ENCODE data around the gene KLC1. TPM values are rescaled to one million over a fixed set of nuclear protein-coding genes. Genes with fewer than 3 reads are reported as not detected.

Gene KLC1
- total RNA-seq, 1 experiment from 2014 or later, result 123 TPM

DNA sequence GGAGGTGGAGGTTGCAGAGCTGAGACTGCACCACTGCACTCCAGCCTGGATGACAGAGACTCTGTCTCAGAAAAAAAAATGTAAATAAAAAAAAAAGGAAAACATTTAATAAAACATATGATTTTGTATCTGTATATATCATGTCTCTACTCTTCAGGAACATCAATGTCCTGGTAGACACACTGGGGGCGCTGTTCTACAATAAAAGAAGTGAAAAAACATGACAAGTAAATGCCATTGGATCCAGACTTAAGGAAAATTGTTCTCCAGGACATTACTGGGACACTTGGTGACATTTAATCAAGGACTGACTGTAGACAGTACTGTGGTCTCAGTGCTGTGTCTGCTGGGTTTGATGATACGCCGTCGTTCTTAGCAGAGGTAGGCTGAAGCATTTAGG lies 15.5 kb upstream of the KLC1 start:
- Histone ChIP-seq H3K27me3 (ENCODE audit: control insufficient read depth, insufficient read depth, low read length) (no peaks in the 10 kb centered on the region; the same call in 1 of the 2 replicates), H3K36me3 (replicated peaks; ENCODE audit: control insufficient read depth, insufficient read depth, low read length) (no peaks in the 10 kb centered on the region), H3K4me3 (ENCODE audit: insufficient read depth, low read depth, low read length) (no peak overlapping the region)
- no peak for DNase-seq

DNA sequence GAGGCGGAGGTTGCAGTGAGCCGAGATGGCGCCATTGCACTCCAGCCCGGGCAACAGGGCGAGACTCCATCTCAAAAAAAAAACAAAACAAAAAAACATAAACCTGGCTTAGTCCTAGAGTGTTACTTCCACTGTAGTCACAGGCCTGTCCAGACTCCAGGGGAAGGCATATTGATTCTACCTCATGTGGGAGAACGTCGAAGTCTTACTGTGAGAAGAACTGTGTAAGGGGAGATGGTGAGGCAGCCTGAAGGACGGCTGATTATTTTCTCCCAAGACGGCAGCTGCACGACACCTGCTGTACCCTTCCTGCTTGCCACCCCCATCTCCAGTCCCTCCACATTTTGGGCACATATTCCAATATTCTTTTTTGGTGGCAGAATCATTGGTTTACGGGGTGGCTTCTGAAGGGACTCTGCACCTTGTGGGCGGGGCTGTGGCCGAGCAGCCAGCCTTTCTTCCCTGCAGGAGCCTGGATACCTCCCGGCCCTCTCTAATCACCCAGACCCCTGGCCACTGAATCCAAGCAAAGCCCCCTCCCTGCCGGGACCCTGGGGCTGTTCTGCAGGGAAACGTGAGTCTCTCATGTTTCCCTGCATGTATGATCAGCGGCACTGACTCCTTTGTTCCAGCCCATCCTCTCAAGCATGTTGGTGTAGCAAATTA lies 12.2 kb upstream of the KLC1 start:
- Histone ChIP-seq H3K27me3 (ENCODE audit: control insufficient read depth, insufficient read depth, low read length) (no peaks in the 10 kb centered on the region), H3K36me3 (replicated peaks; ENCODE audit: control insufficient read depth, insufficient read depth, low read length) (no peaks in the 10 kb centered on the region), H3K4me3 (ENCODE audit: insufficient read depth, low read depth, low read length) (no peak overlapping the region)
- DNase-seq, result no peak

DNA sequence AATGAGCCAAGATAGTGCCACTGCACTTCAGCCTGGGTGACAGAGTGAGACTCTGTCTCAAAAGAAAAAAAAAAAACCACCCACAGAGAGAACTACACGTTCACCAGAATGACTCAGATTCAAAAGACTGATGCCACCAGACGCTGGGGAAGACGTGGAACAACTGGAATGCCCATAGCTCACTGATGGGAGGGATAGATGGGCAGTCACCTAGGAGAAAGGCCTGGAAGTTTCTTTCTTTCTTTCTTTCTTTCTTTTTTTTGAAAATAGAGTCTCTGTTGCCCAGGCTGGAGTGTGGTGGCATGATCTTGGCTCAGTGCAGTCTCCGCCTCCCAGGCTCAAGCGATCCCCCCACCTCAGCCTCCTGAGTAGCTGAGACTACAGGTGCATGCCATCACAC lies 10.0 kb upstream of the KLC1 start:
- no peak for DNase-seq
- H3K36me3 ChIP-seq (replicated peaks; ENCODE audit: control insufficient read depth, insufficient read depth, low read length), result no peaks in the 10 kb centered on the region
- no peak overlapping the region for H3K4me3 ChIP-seq (ENCODE audit: insufficient read depth, low read depth, low read length)
- no peaks in the 10 kb centered on the region for H3K27me3 ChIP-seq (ENCODE audit: control insufficient read depth, insufficient read depth, low read length)

- H3K36me3 ChIP-seq (replicated peaks; ENCODE audit: control insufficient read depth, insufficient read depth, low read length), result no peaks in the 10 kb centered on the region
These were observed 7.2 kb upstream of the KLC1 start for GRCh38 chr14:103621860-103622259.

GRCh38 chr14:103623308-103623707 lies 5.7 kb upstream of the KLC1 start:
- no peak overlapping the region for H3K4me3 ChIP-seq (ENCODE audit: insufficient read depth, low read depth, low read length)
- no peak for DNase-seq
- no peaks in the 10 kb centered on the region for H3K36me3 ChIP-seq (replicated peaks; ENCODE audit: control insufficient read depth, insufficient read depth, low read length)
- H3K27me3 ChIP-seq (ENCODE audit: control insufficient read depth, insufficient read depth, low read length), result no peaks in the 10 kb centered on the region

More at GRCh38 chr14:103621860-103622259, 7.2 kb upstream of the KLC1 start:
- no peak for DNase-seq
- no peaks in the 10 kb centered on the region for H3K27me3 ChIP-seq (ENCODE audit: control insufficient read depth, insufficient read depth, low read length)
- no peak overlapping the region for H3K4me3 ChIP-seq (ENCODE audit: insufficient read depth, low read depth, low read length)

- Histone ChIP-seq H3K36me3 (replicated peaks; ENCODE audit: control insufficient read depth, insufficient read depth, low read length) (no peaks in the 10 kb centered on the region), H3K27me3 (ENCODE audit: control insufficient read depth, insufficient read depth, low read length) (no peaks in the 10 kb centered on the region), H3K4me3 (ENCODE audit: insufficient read depth, low read depth, low read length) (no peak overlapping the region)
- DNase-seq, result no peak
These were observed 5.0 kb upstream of the KLC1 start for GRCh38 chr14:103623883-103624482.

DNA sequence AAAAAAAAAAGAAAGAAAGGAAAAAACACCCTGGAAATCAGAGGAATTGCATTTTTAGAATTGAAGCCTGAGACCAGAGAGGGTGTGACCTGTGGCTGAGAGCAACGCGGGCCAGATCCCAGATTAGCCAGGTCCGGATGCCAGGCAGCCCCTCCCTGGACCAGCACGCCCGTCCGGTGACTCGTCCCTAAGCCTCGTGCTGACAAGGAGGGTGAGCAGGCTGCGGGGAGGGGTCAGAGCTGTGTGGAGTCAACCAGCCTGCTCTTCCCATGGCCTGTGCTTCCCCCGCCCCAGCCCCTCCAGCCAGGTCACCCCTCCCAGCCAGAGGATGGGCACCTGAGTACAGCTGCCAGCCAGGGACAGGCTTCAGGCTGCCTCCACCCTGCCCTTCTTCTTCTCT lies 4.2 kb upstream of the KLC1 start:
- H3K27me3 ChIP-seq (ENCODE audit: control insufficient read depth, insufficient read depth, low read length), result no peaks in the 10 kb centered on the region
- H3K36me3 ChIP-seq (replicated peaks; ENCODE audit: control insufficient read depth, insufficient read depth, low read length), result no peaks in the 10 kb centered on the region
- no peak overlapping the region for H3K4me3 ChIP-seq (ENCODE audit: insufficient read depth, low read depth, low read length)
- DNase-seq, result peak; percentile 57

- no peak overlapping the region for H3K4me3 ChIP-seq (ENCODE audit: insufficient read depth, low read depth, low read length)
- no peaks in the 10 kb centered on the region for H3K36me3 ChIP-seq (replicated peaks; ENCODE audit: control insufficient read depth, insufficient read depth, low read length)
- no peaks in the 10 kb centered on the region for H3K27me3 ChIP-seq (ENCODE audit: control insufficient read depth, insufficient read depth, low read length)
- peak; percentile 16 for DNase-seq
These were observed 3.5 kb upstream of the KLC1 start for GRCh38 chr14:103625356-103626095.

GRCh38 chr14:103626146-103626850 lies 2.7 kb upstream of the KLC1 start:
- H3K4me3 ChIP-seq (ENCODE audit: insufficient read depth, low read depth, low read length), result no peak overlapping the region
- H3K27me3 ChIP-seq (ENCODE audit: control insufficient read depth, insufficient read depth, low read length), result no peaks in the 10 kb centered on the region
- H3K36me3 ChIP-seq (replicated peaks; ENCODE audit: control insufficient read depth, insufficient read depth, low read length), result no peaks in the 10 kb centered on the region
- no peak for DNase-seq

DNA sequence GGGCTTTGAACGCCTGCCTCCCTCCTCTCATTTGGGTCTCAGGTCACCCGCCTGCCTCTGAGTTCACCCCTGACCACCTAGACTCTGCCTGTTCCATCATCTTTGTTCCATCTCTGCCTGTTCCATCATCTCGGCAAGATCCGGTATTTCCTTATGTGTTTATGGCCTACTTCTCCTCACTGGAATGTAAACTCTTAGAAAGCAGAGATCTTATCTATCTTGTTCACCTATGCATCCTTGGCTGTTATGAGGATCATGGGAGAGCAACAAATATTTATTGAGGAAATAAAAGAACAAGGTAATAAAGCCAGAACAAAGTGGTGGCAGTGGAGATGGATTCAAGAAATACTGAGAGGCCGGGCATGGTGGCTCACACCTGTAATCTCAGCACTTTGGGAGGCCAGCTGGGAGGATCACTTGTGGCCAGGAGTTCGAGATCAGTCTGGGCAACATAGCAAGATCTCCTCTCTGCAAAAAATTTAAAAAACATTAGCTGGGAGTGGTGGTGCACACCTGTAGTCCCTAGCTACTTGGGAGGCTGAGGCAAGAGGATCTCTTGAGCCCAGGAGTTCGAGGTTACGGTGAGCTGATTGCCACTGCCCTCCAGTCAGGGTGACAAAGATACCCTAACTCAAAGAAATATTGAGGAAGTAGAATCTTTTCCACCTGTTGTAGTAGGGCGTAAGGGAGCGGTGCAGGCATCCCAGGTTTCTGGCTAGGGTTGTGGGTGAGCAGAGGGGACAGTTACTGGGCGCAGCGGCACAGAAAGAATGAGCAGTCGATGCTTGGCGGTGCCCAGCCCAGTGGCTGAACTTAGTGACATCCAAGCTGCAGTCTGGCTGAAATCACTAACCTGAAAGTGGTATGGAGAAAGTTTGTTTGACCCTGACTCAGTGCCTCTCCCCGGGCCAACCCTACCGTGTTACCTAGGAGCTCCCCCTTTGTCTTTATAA lies 1.7 kb upstream of the KLC1 start:
- Histone ChIP-seq H3K36me3 (replicated peaks; ENCODE audit: control insufficient read depth, insufficient read depth, low read length) (no peaks in the 10 kb centered on the region; the same call in 1 of the 2 replicates), H3K4me3 (ENCODE audit: insufficient read depth, low read depth, low read length) (no peak overlapping the region)
- no peak for DNase-seq

GRCh38 chr14:103628221-103628683 lies 759 bp upstream of the KLC1 start:
- DNase-seq, result peak; percentile 89
- Histone ChIP-seq H3K36me3 (replicated peaks; ENCODE audit: control insufficient read depth, insufficient read depth, low read length) (no peaks in the 10 kb centered on the region; the same call in 1 of the 2 replicates), H3K27me3 (ENCODE audit: control insufficient read depth, insufficient read depth, low read length) (no peaks in the 10 kb centered on the region)

More for the DNA sequence above, 1.7 kb upstream of the KLC1 start:
- no peaks in the 10 kb centered on the region for H3K27me3 ChIP-seq (ENCODE audit: control insufficient read depth, insufficient read depth, low read length)

GRCh38 chr14:103629503-103630121 lies 601 bp downstream of the KLC1 start:
- DNase-seq, result peak; percentile 92
- H3K36me3 ChIP-seq (replicated peaks; ENCODE audit: control insufficient read depth, insufficient read depth, low read length), result peaks cover 2% of the 10 kb centered on the region; the same call in 1 of the 2 replicates
- peak overlapping the region; percentile 94 for H3K4me3 ChIP-seq (ENCODE audit: insufficient read depth, low read depth, low read length)
- no peaks in the 10 kb centered on the region for H3K27me3 ChIP-seq (ENCODE audit: control insufficient read depth, insufficient read depth, low read length)

More at GRCh38 chr14:103628221-103628683, 759 bp upstream of the KLC1 start:
- peak overlapping the region; percentile 94 for H3K4me3 ChIP-seq (ENCODE audit: insufficient read depth, low read depth, low read length)

- H3K36me3 ChIP-seq (replicated peaks; ENCODE audit: control insufficient read depth, insufficient read depth, low read length), result peaks cover 2% of the 10 kb centered on the region; the same call in 1 of the 2 replicates
- peak; percentile 44 for DNase-seq
- peak overlapping the region; percentile 94 for H3K4me3 ChIP-seq (ENCODE audit: insufficient read depth, low read depth, low read length)
- H3K27me3 ChIP-seq (ENCODE audit: control insufficient read depth, insufficient read depth, low read length), result no peaks in the 10 kb centered on the region
These were observed 1.5 kb downstream of the KLC1 start for GRCh38 chr14:103630364-103631108.

Data from H7 (cell line).